HFF-Myc (cell line): ENCODE results near the gene RHOT1.

Source experiments
- DNase-seq: peaks from one replicate; pipeline ENCODE4 v3.0.0-alpha.2; 2011; ENCODE audit warnings: low read depth; ENCODE audit errors: extremely low read depth
- H3K4me3 ChIP-seq: replicated peaks from 2 replicates; pipeline ENCODE4 v1.5.1; 2011; ENCODE audit warnings: low read depth, mild to moderate bottlenecking, control low read depth, low read length
- CTCF ChIP-seq: IDR thresholded peaks from 2 replicates; pipeline ENCODE4 v1.5.1; 2012; ENCODE audit warnings: mild to moderate bottlenecking, low read depth, low read length, control low read depth; ENCODE audit errors: missing control alignments

The RHOT1 gene

GRCh38 chr17:32185875-32186274 is 43.6 kb downstream of the RHOT1 start:
- no peak overlapping the region for H3K4me3 ChIP-seq
- DNase-seq: no peak
- TF ChIP-seq CTCF: no peak

GRCh38 chr17:32187271-32187670 is 45.0 kb downstream of the RHOT1 start:
- H3K4me3 ChIP-seq: no peak overlapping the region
- no peak for DNase-seq
- no peak for TF ChIP-seq CTCF

GRCh38 chr17:32189343-32189742 is 47.0 kb downstream of the RHOT1 start:
- DNase-seq: no peak
- no peak overlapping the region for H3K4me3 ChIP-seq
- no peak for TF ChIP-seq CTCF

GRCh38 chr17:32191306-32191705 is 49.0 kb downstream of the RHOT1 start:
- DNase-seq: no peak
- no peak overlapping the region for H3K4me3 ChIP-seq
- TF ChIP-seq CTCF: no peak

GRCh38 chr17:32192379-32192778 is 50.1 kb downstream of the RHOT1 start:
- H3K4me3 ChIP-seq: no peak overlapping the region
- no peak for DNase-seq
- TF ChIP-seq CTCF: no peak

- no peak overlapping the region for H3K4me3 ChIP-seq
- DNase-seq: no peak
- TF ChIP-seq CTCF: no peak
Observed at GRCh38 chr17:32197987-32198386, 55.7 kb downstream of the RHOT1 start.

- DNase-seq: no peak
- TF ChIP-seq CTCF: no peak
- no peak overlapping the region for H3K4me3 ChIP-seq
Observed at GRCh38 chr17:32206861-32207260, 64.6 kb downstream of the RHOT1 start.
